Cardiac muscle cell (in vitro differentiated cells and primary cell): ENCODE measurements around the gene ARHGEF25. TPM values are rescaled to one million over a fixed set of nuclear protein-coding genes. Genes with fewer than 3 reads are reported as not detected.

ENCODE experiments used
- DNase-seq, 2 donors: peaks; one replicate each; pipeline versions ENCODE4 v3.0.0 to v3.0.0-alpha.2; 2010 to 2017; ENCODE audit warnings: low read depth in 1 of 2, low spot score in 1 of 2
- H3K27ac ChIP-seq: fragments of 200-600 bp; sonication (generic); 2 replicates; pipeline ENCODE4 v1.5.1; 2016
- H3K27me3 ChIP-seq: fragments of 200-600 bp; sonication (generic); 2 replicates; pipeline ENCODE4 v1.6.0; 2016; ENCODE audit warnings: control low read depth
- H3K36me3 ChIP-seq: fragments of 200-600 bp; sonication (generic); 2 replicates; pipeline ENCODE4 v1.5.1; 2016; ENCODE audit warnings: control low read depth
- H3K4me1 ChIP-seq: fragments of 200-600 bp; sonication (generic); 2 replicates; pipeline ENCODE4 v1.8.1; 2017; ENCODE audit warnings: low read depth, mild to moderate bottlenecking, mixed run types
- H3K4me3 ChIP-seq: fragments of 200-600 bp; sonication (generic); 2 replicates; pipeline ENCODE4 v1.5.1; 2016; ENCODE audit warnings: mild to moderate bottlenecking
- H3K9me3 ChIP-seq: fragments of 200-600 bp; sonication (generic); 2 replicates; pipeline ENCODE4 v1.5.1; 2017; ENCODE audit warnings: low read depth, mild to moderate bottlenecking, control low read depth
- CTCF ChIP-seq: IDR thresholded peaks from 2 replicates; pipeline ENCODE4 v1.5.1; 2012; ENCODE audit warnings: low read depth, mild to moderate bottlenecking, low read length
- polyA plus RNA-seq: library from polyadenylated mRNA; unstranded; fragments of >200 nt; fragmentation: Nextera tagmentation; extraction: Ambion mirVana; gene quantifications from 2 replicates; pipeline ENCODE4 v1.2.1, GENCODE V29; 2016
- total RNA-seq: library from RNA; depleted of rRNA; stranded (reverse); fragments of >200 nt; gene quantifications from 2 replicates; pipeline ENCODE4 v1.2.3, GENCODE V29; 2016

Gene ARHGEF25
- total and polyA plus RNA-seq, 2 experiments from 2014 or later, result 2.0 to 38.6 TPM

DNA sequence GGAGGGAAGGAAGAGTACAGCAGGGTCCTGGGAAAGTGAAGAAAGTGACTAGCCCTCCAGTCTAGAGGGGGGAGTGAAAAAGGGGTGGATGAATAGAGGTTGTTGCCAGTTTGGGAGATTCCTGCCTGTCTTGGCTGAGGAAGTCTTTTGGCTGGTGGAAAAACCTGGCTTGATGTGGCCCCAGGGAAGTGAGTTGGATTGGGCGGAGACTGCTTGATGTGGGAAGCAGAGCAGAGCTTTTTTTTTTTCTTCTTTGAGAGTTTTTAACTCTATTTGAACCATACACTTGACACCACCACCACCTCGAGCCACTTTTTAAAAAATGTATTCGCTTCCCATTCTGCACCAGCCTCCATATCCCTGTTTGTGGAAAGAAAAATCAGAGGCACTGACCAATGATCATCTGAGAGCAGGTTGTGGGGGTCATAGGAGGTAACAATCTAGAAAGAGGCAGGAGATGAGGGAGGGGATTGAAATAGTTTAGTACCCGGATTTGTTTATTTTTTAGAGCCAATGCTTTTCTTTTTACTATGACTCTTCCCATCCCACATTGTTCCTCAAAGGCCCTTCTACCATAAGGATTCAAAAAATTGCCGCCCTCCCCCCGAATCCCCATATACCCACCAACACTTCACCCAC lies 7.3 kb upstream of the ARHGEF25 start:
- peaks cover 10% of the 10 kb centered on the region for H3K4me1 ChIP-seq
- no peak overlapping the region for H3K27ac ChIP-seq
- peak in 1 of 2 donors; percentile 75 for DNase-seq
- H3K4me3 ChIP-seq, result peak overlapping the region; percentile 84
- no peaks in the 10 kb centered on the region for H3K9me3 ChIP-seq
- no peaks in the 10 kb centered on the region for H3K27me3 ChIP-seq
- TF ChIP-seq CTCF, result no peak
- H3K36me3 ChIP-seq, result no peaks in the 10 kb centered on the region

- H3K9me3 ChIP-seq, result no peaks in the 10 kb centered on the region
- no peaks in the 10 kb centered on the region for H3K36me3 ChIP-seq
- peaks cover 10% of the 10 kb centered on the region for H3K4me1 ChIP-seq
- peak within 1 kb of the TSS; percentile 84 for H3K4me3 ChIP-seq
- TF ChIP-seq CTCF, result no peak
- DNase-seq, result peak; percentile 37 to 45
- H3K27ac ChIP-seq, result no peak within 1 kb of the TSS
- no peaks in the 10 kb centered on the region for H3K27me3 ChIP-seq
Measured at GRCh38 chr12:57604454-57604991, 6.7 kb upstream of the ARHGEF25 start, which contains the start of gene DTX3. Gene DTX3 (plus strand): TSS chr12:57604824. CDS start chr12:57606518, 1,694 bp downstream.

DNA sequence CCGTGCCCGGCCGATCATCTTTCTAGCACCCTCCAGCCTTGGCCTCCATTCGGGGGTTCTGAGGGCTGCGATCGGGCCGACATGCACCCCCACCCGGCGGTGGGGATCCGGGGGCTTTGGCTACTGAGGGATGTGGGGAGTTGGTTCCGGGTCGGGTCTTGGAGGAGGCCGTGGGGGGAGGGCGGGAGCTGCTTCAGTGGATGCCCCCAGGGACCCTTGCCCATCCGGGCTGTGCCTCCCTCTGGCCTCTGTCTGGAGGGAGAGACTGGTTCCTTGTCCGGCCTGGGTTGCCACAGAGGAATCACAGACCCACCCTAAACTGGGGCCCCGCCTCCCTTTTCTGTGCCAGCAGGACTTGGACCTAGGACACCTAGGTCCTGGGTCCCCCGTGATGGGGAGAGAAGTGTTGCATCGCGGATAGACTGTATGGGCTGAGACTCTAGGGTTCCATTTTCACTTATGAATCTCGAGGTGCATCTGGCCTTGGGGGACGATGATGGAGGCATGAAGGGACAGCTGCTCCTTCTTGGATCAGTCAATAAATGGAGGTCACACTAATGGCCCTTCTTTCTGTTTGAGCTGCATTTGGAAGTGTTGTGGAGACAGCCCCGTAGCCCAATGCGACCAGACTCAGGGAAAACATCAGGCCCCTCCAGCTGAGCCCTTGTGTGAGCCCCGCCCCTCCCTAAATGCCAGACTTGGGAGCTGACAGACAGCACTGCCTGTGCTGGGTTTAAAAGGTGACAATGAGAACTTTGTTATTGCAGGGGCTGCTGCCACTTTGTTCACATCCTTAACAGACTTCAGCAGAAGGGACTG lies 6.0 kb upstream of the ARHGEF25 start:
- H3K27ac ChIP-seq, result no peak overlapping the region

DNA sequence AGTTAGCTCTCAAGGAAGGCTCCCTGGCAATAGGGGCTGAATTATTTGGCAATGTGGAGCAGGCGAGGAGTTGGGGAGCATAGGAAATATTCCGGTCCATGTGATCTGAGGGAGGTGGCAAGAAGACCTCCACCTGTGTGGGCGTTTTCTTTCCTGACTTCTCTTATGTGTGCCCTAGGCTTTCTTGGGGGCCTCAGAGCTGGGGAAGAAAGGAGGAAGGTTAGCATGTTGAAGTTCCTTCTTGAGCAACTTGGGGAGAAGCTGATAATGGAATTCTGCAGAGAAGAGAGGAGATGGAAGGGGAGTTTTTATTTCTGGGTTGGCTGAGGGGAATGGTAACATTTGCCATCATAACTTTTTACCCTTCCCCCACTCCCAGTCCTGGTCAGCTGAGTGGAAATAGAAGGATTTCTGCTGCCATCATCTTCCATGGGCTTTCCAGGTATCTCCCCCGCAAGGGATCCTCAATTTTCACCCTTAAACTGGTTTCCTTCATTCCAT lies 5.4 kb upstream of the ARHGEF25 start:
- Histone ChIP-seq H3K27ac (no peak overlapping the region), H3K9me3 (no peaks in the 10 kb centered on the region), H3K36me3 (no peaks in the 10 kb centered on the region), H3K27me3 (peaks cover 3% of the 10 kb centered on the region), H3K4me3 (peak overlapping the region; percentile 84), H3K4me1 (peaks cover 12% of the 10 kb centered on the region)
- no peak for DNase-seq
- no peak for TF ChIP-seq CTCF

More for the DNA sequence above, 6.0 kb upstream of the ARHGEF25 start:
- peak in 1 of 2 donors; percentile 43 for DNase-seq
- H3K36me3 ChIP-seq, result no peaks in the 10 kb centered on the region
- no peak for TF ChIP-seq CTCF
- H3K9me3 ChIP-seq, result no peaks in the 10 kb centered on the region
- H3K4me3 ChIP-seq, result peak overlapping the region; percentile 84
- no peaks in the 10 kb centered on the region for H3K27me3 ChIP-seq
- peaks cover 10% of the 10 kb centered on the region for H3K4me1 ChIP-seq

DNA sequence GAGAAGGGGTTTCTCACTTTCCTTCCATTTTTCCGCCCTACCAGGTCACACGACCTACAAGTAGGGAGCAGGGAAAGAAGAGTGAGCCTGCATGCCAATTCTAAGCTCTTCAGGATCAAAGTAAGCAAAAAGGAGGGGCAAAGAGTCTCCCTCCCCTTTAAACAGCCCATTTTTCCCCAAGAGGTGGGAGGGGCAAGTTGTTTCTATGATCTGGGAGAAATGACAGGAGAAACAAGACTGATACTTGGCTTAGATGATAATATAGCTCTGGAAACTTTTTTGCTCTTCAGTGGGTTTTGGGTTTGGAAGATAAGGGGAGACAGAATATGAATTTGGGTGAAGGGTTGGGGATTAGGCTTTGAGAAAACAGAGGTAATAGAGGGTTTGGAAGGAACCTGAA lies 4.8 kb upstream of the ARHGEF25 start:
- H3K9me3 ChIP-seq, result no peaks in the 10 kb centered on the region
- no peaks in the 10 kb centered on the region for H3K36me3 ChIP-seq
- no peak for DNase-seq
- H3K4me3 ChIP-seq, result no peak overlapping the region
- peaks cover 13% of the 10 kb centered on the region for H3K4me1 ChIP-seq
- peaks cover 3% of the 10 kb centered on the region for H3K27me3 ChIP-seq
- no peak for TF ChIP-seq CTCF
- H3K27ac ChIP-seq, result no peak overlapping the region
